ENCODE data around the gene ZBTB8A. TPM values are rescaled to one million over a fixed set of nuclear protein-coding genes. Genes with fewer than 3 reads are reported as not detected.
"Not testable (repeated sequence)": the region's sequence is repeated elsewhere in the genome, so short reads cannot be mapped to it uniquely, and the experiment has no call there.

The ZBTB8A gene
- total RNA-seq, 1 experiment from 2014 or later, result 4.2 TPM

DNA sequence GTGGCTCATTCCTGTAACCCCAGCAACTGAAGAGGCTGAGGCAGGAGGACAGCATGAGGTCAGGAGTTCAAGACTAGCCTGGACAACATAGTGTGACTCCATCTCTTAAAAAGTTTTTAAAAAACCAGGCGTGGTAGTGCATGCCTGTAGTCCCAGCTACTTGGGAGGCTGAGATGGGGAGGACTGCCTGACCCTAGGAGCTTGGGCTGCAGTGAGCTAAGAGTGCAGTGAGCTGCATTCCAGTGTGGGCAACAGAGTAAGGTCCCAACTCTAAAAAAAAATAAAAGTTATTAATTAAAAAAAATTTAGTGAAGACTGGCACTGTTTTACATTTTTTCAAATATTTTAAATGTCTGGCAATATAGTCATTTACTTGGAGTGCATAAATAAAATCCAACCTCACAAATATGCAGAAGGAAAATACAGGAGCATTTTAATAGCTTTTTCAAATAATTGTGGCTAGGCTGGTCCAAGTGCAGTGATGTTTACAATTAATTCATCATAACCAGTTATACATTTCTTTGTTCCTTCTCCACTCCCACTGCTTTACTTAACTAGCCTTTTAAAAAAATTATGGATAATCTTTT is 100.4 kb downstream of the ZBTB8A start:
- TF ChIP-seq, protein P1, sequence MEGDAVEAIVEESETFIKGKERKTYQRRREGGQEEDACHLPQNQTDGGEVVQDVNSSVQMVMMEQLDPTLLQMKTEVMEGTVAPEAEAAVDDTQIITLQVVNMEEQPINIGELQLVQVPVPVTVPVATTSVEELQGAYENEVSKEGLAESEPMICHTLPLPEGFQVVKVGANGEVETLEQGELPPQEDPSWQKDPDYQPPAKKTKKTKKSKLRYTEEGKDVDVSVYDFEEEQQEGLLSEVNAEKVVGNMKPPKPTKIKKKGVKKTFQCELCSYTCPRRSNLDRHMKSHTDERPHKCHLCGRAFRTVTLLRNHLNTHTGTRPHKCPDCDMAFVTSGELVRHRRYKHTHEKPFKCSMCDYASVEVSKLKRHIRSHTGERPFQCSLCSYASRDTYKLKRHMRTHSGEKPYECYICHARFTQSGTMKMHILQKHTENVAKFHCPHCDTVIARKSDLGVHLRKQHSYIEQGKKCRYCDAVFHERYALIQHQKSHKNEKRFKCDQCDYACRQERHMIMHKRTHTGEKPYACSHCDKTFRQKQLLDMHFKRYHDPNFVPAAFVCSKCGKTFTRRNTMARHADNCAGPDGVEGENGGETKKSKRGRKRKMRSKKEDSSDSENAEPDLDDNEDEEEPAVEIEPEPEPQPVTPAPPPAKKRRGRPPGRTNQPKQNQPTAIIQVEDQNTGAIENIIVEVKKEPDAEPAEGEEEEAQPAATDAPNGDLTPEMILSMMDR (conservative IDR thresholded peaks at IDR 0.05), result no peak
- no peak for TF ChIP-seq EZH2 (IDR thresholded peaks at IDR 0.05; ENCODE audit: low read depth)
- Histone ChIP-seq H4K20me1 (ENCODE audit: insufficient read depth) (no peaks in the 10 kb centered on the region), H3K4me2 (no peak overlapping the region), H3F3A (ENCODE audit: insufficient read depth, low read depth) (peaks cover 13% of the 10 kb centered on the region; the same call in 1 of the 2 replicates), H3K79me2 (ENCODE audit: low read depth) (peaks cover 39% of the 10 kb centered on the region), H3K9me2 (ENCODE audit: insufficient read depth) (no peaks in the 10 kb centered on the region), H3K27ac (no peak overlapping the region), H3K4me1 (replicated peaks; ENCODE audit: insufficient read depth) (peaks cover 22% of the 10 kb centered on the region), H2AFZ (no peak overlapping the region), H3K27me3 (ENCODE audit: insufficient read depth, low read depth) (no peaks in the 10 kb centered on the region), H3K9me3 (ENCODE audit: insufficient read depth, low read depth) (no peaks in the 10 kb centered on the region), H3K36me3 (ENCODE audit: low read depth) (0 out of 2 replicates have a peak, but pooled peaks cover 4% of the 10 kb centered on the region), H3K4me3 (no peak overlapping the region)
- intact Hi-C loops (cut with micrococcal nuclease; ENCODE audit: unreplicated experiment), result no loop called here
- no TSS peak for BruUV-seq (replicated peaks)
- POLR2A ChIA-PET (ENCODE audit: unreplicated experiment), result no interaction called here
- no peak for DNase-seq
- CTCF ChIA-PET, result no interaction called here

DNA sequence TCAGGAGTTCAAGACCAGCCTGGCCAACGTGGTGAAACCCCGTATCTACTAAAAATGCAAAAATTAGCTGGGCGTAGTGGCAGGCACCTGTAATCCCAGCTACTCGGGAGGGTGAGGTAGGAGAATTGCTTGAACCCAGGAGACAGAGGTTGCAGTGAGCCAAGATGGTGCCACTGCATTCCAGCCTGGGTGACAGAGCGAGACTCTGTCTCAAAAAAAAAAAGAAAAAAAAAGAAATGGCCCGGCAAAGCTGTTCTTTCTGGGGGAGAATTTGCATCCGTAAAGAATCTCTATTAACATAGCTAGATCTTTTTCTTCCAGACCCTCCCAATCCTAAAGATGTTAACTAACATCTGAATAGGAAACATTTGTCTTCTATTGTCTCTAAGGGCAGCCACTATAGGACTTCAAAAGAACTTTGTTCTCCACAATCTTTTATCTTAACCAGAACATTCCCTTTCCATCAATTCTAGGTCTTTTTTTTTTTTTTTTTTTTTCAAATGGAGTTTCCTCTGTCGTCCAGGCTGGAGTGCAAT is 103.1 kb downstream of the ZBTB8A start:
- BruUV-seq (replicated peaks); H3K4me2 ChIP-seq; H4K20me1 ChIP-seq (ENCODE audit: insufficient read depth); H3K36me3 ChIP-seq (ENCODE audit: low read depth); H3K9me3 ChIP-seq (ENCODE audit: insufficient read depth, low read depth); H2AFZ ChIP-seq; intact Hi-C loops (cut with micrococcal nuclease; ENCODE audit: unreplicated experiment); H3K9me2 ChIP-seq (ENCODE audit: insufficient read depth); H3K27ac ChIP-seq; DNase-seq; H3K27me3 ChIP-seq (ENCODE audit: insufficient read depth, low read depth); H3K4me3 ChIP-seq; H3K4me1 ChIP-seq (replicated peaks; ENCODE audit: insufficient read depth): not testable (repeated sequence)
- ChIA-PET CTCF (interaction anchor here (0.7 kb wide), 1 partner anchor 156 kb away, joined by 11 read pairs; no protein-coding TSS in a partner anchor), POLR2A (ENCODE audit: unreplicated experiment) (interaction anchor here (0.6 kb wide), 1 partner anchor 11 kb away, joined by 13 read pairs; no protein-coding TSS in a partner anchor)
- Histone ChIP-seq H3K79me2 (ENCODE audit: low read depth) (peaks cover 39% of the 10 kb centered on the region), H3F3A (ENCODE audit: insufficient read depth, low read depth) (peaks cover 10% of the 10 kb centered on the region; the same call in 1 of the 2 replicates)

DNA sequence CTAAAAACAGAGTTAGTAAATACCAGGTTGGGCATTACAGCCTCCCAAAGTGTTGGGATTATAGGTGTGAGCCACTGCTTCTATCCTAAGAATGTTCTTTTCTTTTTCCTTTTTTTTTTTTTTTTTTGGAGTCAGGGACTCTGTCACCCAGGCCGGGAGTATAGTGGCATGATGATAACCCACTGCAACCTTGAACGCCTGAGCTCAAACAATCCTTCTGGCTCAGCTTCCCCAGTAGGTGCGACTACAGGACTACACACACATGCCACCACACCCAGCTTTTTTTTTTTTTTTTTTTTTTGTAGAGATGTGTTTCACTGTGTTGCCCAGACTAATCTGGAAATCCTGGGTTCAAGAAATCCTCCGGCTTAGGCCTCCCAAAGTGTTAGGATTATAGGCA is 105.2 kb downstream of the ZBTB8A start:
- H3K9me3 ChIP-seq (ENCODE audit: insufficient read depth, low read depth), result no peaks in the 10 kb centered on the region
- intact Hi-C loops (cut with micrococcal nuclease; ENCODE audit: unreplicated experiment), result no loop called here
- H3K27me3 ChIP-seq (ENCODE audit: insufficient read depth, low read depth), result no peaks in the 10 kb centered on the region
- 0 out of 2 replicates have a peak, but pooled peaks cover 11% of the 10 kb centered on the region for H4K20me1 ChIP-seq (ENCODE audit: insufficient read depth)
- 0 out of 2 replicates have a peak, but pooled peaks cover under 1% of the 10 kb centered on the region for H3K36me3 ChIP-seq (ENCODE audit: low read depth)
- H3F3A ChIP-seq (ENCODE audit: insufficient read depth, low read depth), result no peaks in the 10 kb centered on the region
- TF ChIP-seq EZH2 (IDR thresholded peaks at IDR 0.05; ENCODE audit: low read depth), result no peak
- TF ChIP-seq, protein P1 (conservative IDR thresholded peaks at IDR 0.05), result no peak
- H3K79me2 ChIP-seq (ENCODE audit: low read depth), result peaks cover 60% of the 10 kb centered on the region
- ChIA-PET POLR2A (ENCODE audit: unreplicated experiment) (no interaction called here), CTCF (no interaction called here)
- no peak overlapping the region for H2AFZ ChIP-seq
- peaks cover 16% of the 10 kb centered on the region for H3K4me1 ChIP-seq (replicated peaks; ENCODE audit: insufficient read depth)
- no TSS peak for BruUV-seq (replicated peaks)
- H3K4me2 ChIP-seq, result no peak overlapping the region
- H3K4me3 ChIP-seq, result no peak overlapping the region
- H3K27ac ChIP-seq, result no peak overlapping the region
- H3K9me2 ChIP-seq (ENCODE audit: insufficient read depth), result no peaks in the 10 kb centered on the region
- no peak for DNase-seq

Data from PC-9 (cell line).